H1 (cell line): ENCODE measurements around the gene ME3. TPM values are rescaled to one million over a fixed set of nuclear protein-coding genes. Genes with fewer than 3 reads are reported as not detected.

Source experiments
- HDAC6 ChIP-seq: IDR thresholded peaks from one replicate; pipeline ENCODE4 v1.7.1; 2012; ENCODE audit warnings: low read depth, mild to moderate bottlenecking, inconsistent platforms, low read length, moderate library complexity
- KDM5A ChIP-seq: fragments of 200-600 bp; IDR thresholded peaks from 2 replicates; pipeline ENCODE4 v1.7.1; 2012; ENCODE audit warnings: mild to moderate bottlenecking, low read length, inconsistent platforms, mixed read lengths
- NANOG ChIP-seq: IDR thresholded peaks from 2 replicates; pipeline ENCODE4 v1.6.1; 2011; ENCODE audit warnings: low read length, low read depth, mild to moderate bottlenecking, inconsistent platforms; ENCODE audit not compliant: insufficient read depth, poor library complexity, severe bottlenecking
- SIX5 ChIP-seq: IDR thresholded peaks from 2 replicates; pipeline ENCODE4 v1.6.1; 2011; ENCODE audit warnings: mild to moderate bottlenecking, low read depth, low read length
- polyA plus RNA-seq, 7 experiments: library from polyadenylated mRNA; depleted of rRNA in 3 of 7; stranded (reverse) in 5 of 7; unstranded in 2 of 7; fragments of >200 nt in 5 of 7; fragments of 200-250 nt in 2 of 7; gene quantifications; 1 replicate in 5 of 7; 2 replicates in 1 of 7; 4 replicates in 1 of 7; pipeline versions ENCODE4 v1.2.1 to v1.2.3, GENCODE V29; 2011 to 2013; ENCODE audit warnings: missing spikeins in 2 of 7, mixed read lengths in 2 of 7
- total RNA-seq: library from RNA; stranded (reverse); fragmentation: NEBNext Ultra II Directional; extraction: Animal tissue kit (Norgen Biotek cat#: 25700); gene quantifications from 2 replicates; pipeline ENCODE4 v1.2.1, GENCODE V29; 2021
- TF ChIP-seq, protein P1 (sequence below): fragments of 300-600 bp; sonication (generic); IDR thresholded peaks from 2 replicates; pipeline ENCODE4 v1.7.1; 2012; ENCODE audit warnings: low read length, moderate library complexity, mild to moderate bottlenecking, inconsistent platforms; ENCODE audit not compliant: insufficient replicate concordance

Gene ME3
- total and polyA plus RNA-seq, 2 of the 8 experiments (the other 6 are each of a cell fraction or from before 2014, with no cell fraction given): 1.5 to 2.8 TPM

DNA sequence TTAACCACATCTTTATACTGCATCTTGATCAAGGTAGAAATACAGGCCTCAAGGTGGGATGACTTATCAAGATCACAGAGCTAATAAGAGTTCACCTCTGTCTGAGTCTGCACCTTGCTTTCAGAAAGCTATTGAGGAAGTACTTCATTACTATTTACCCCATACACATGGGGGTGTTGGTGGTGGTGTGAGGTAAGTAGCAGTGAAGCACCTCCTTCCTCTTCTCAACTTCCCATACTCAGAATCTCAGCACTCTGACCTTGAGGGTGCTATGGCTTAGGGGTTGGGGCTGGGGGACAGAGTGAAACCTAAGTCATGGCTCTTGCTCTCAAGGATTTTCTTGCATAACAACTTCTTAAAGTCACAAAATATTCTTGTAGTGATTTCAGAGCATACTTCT lies 56.9 kb downstream of the ME3 start (continued):
- TF ChIP-seq, protein P1, sequence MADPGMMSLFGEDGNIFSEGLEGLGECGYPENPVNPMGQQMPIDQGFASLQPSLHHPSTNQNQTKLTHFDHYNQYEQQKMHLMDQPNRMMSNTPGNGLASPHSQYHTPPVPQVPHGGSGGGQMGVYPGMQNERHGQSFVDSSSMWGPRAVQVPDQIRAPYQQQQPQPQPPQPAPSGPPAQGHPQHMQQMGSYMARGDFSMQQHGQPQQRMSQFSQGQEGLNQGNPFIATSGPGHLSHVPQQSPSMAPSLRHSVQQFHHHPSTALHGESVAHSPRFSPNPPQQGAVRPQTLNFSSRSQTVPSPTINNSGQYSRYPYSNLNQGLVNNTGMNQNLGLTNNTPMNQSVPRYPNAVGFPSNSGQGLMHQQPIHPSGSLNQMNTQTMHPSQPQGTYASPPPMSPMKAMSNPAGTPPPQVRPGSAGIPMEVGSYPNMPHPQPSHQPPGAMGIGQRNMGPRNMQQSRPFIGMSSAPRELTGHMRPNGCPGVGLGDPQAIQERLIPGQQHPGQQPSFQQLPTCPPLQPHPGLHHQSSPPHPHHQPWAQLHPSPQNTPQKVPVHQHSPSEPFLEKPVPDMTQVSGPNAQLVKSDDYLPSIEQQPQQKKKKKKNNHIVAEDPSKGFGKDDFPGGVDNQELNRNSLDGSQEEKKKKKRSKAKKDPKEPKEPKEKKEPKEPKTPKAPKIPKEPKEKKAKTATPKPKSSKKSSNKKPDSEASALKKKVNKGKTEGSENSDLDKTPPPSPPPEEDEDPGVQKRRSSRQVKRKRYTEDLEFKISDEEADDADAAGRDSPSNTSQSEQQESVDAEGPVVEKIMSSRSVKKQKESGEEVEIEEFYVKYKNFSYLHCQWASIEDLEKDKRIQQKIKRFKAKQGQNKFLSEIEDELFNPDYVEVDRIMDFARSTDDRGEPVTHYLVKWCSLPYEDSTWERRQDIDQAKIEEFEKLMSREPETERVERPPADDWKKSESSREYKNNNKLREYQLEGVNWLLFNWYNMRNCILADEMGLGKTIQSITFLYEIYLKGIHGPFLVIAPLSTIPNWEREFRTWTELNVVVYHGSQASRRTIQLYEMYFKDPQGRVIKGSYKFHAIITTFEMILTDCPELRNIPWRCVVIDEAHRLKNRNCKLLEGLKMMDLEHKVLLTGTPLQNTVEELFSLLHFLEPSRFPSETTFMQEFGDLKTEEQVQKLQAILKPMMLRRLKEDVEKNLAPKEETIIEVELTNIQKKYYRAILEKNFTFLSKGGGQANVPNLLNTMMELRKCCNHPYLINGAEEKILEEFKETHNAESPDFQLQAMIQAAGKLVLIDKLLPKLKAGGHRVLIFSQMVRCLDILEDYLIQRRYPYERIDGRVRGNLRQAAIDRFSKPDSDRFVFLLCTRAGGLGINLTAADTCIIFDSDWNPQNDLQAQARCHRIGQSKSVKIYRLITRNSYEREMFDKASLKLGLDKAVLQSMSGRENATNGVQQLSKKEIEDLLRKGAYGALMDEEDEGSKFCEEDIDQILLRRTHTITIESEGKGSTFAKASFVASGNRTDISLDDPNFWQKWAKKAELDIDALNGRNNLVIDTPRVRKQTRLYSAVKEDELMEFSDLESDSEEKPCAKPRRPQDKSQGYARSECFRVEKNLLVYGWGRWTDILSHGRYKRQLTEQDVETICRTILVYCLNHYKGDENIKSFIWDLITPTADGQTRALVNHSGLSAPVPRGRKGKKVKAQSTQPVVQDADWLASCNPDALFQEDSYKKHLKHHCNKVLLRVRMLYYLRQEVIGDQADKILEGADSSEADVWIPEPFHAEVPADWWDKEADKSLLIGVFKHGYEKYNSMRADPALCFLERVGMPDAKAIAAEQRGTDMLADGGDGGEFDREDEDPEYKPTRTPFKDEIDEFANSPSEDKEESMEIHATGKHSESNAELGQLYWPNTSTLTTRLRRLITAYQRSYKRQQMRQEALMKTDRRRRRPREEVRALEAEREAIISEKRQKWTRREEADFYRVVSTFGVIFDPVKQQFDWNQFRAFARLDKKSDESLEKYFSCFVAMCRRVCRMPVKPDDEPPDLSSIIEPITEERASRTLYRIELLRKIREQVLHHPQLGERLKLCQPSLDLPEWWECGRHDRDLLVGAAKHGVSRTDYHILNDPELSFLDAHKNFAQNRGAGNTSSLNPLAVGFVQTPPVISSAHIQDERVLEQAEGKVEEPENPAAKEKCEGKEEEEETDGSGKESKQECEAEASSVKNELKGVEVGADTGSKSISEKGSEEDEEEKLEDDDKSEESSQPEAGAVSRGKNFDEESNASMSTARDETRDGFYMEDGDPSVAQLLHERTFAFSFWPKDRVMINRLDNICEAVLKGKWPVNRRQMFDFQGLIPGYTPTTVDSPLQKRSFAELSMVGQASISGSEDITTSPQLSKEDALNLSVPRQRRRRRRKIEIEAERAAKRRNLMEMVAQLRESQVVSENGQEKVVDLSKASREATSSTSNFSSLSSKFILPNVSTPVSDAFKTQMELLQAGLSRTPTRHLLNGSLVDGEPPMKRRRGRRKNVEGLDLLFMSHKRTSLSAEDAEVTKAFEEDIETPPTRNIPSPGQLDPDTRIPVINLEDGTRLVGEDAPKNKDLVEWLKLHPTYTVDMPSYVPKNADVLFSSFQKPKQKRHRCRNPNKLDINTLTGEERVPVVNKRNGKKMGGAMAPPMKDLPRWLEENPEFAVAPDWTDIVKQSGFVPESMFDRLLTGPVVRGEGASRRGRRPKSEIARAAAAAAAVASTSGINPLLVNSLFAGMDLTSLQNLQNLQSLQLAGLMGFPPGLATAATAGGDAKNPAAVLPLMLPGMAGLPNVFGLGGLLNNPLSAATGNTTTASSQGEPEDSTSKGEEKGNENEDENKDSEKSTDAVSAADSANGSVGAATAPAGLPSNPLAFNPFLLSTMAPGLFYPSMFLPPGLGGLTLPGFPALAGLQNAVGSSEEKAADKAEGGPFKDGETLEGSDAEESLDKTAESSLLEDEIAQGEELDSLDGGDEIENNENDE: no peak
- TF ChIP-seq SIX5 (no peak), KDM5A (no peak), HDAC6 (no peak), NANOG (no peak)
- TF ChIP-seq, all 59 proteins: peak for 0
